ENCODE measurements around the gene CALML5.

The CALML5 gene

DNA sequence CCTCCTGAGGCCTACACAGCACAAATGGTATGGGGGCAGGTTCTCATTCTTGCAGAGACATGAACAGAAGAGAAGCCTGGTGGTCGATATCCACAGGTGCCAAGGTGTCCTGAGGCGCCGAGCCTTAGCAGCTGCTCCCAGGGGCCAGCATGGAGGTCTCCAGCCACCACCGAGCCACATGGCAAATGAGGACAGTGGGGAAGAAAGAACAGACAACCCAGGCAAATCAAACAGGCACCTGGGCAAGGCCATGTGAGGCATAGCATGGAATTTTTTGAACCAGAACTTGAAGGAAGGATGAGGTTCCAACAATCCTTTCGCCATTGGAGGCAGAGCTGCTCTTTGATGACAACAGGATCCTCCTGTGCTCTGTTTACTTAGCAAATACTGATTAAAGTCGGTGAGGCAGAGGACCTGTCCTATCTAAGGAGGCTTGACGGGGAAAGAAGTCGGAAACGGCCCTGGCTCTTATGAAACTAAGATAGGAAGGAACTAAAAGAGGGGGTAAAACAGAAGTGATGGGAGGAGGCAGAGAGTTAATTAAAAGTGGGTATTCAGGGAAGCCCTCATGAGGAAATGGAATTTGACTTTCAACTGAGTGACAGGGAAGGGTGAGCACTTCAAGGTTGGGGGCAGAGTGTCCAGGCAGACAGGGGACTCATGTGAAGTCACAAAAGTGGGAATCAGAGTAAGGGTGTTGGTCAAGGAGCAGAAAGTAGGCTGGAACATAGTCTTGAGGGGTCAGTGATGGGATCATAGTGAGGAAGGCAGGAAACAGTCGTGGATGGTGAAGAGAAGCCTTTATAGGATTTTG, 16.8 kb upstream of the CALML5 start:
- no peak for DNase-seq (ENCODE audit: low read depth)

DNA sequence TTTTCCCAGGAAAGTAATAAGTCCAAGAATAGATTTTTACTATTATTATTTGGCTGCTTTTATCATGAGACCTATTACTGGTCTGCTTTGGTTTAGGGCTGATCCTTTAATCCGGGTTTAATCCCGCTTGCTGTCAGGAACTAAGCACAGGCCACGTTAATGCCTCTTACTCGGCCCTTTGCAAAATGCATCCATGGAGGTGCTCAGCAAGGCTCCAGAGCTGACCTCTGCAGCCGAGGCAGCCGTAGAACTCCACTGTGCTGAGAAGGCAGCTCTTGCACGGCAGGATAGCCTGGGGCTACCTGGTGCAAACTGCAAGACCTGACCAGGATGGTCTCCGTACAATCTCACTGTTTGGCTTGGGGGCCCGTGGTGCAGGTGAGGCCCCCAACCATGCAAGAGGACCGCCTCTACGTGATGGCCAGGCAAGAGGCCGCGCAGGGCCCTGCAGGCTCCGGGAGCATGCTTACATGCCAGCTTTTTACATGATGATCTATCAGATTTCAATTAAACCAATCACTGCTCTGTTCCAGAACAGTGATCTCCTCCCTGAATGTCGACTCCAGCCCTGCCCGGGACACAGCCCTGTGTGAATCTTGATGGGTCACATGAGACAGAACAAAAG, 15.0 kb upstream of the CALML5 start:
- DNase-seq (ENCODE audit: low read depth) = no peak

GRCh38 chr10:5512881-5513612, 13.7 kb upstream of the CALML5 start:
- no peak for DNase-seq (ENCODE audit: low read depth)

DNA sequence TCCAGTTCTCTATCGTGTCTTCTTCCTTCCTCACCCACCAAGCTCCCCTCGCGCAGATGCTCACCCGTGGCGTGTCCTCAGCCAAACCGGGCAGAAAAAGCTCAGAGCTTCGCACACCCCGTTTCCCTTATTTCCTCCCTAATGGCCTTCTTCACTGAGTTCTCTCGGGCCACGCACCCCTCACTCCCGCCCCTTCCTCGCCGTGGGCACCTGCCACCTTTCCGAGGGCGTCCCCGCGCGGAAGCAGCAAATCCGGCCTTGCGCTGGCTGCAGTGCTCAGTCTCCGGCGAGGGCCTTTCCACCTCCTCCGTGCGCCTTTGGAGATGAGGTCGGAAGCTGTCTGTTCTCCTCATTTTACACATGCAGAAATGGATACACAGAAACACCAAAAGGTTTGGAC, 13.0 kb upstream of the CALML5 start:
- no peak for DNase-seq (ENCODE audit: low read depth)

DNA sequence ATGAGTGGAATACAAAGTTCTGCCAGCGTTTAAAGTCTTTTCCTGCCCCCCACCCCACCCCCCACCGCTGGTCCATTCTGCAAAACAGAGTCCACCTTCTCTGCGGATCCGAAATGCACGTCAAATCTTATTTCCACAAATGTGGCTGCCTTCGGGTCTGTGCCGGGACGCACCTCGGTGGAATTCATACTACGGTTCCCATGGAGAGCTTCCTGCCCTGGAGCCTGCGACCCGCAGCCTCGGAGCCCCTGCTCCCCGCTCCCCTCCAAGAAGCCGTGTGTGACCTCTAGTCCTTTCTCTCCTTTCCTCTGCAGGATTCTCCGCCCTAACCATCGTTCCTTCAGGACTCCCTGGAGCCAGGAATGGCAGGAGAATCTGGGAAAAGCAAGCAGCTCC, 12.5 kb upstream of the CALML5 start:
- no peak for DNase-seq (ENCODE audit: low read depth)

DNA sequence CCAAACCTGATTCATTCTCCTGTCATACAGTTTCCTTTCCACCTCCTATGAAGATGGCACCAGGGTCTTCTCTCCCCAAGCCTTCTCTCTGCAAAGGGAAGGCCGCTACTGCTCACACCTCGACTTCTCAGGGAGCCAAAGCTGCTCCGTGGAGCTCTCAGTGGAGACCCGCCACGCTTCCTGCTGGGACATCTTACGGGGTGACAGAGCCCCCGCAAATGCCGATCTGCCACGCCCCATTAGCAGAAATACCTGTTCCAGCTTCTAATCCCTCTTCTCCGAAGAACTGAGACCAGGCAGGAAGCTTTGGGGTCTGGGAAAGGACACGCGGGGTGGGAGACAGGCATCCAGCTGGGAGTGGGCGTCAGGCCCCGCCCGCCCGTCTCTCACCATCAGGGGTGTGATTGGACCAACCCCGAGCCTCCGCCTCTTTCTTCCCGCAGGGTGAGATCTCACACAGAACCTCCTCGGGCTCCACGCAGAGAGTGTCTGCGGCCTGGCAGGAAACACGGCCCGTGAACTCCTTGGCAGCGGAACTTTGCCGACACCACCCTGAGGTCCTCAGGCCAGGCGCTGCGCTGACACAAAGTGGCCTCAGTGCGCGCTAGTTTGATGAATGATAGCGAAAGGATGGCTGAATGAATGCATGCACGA, 12.0 kb upstream of the CALML5 start:
- DNase-seq (ENCODE audit: low read depth) = no peak

DNA sequence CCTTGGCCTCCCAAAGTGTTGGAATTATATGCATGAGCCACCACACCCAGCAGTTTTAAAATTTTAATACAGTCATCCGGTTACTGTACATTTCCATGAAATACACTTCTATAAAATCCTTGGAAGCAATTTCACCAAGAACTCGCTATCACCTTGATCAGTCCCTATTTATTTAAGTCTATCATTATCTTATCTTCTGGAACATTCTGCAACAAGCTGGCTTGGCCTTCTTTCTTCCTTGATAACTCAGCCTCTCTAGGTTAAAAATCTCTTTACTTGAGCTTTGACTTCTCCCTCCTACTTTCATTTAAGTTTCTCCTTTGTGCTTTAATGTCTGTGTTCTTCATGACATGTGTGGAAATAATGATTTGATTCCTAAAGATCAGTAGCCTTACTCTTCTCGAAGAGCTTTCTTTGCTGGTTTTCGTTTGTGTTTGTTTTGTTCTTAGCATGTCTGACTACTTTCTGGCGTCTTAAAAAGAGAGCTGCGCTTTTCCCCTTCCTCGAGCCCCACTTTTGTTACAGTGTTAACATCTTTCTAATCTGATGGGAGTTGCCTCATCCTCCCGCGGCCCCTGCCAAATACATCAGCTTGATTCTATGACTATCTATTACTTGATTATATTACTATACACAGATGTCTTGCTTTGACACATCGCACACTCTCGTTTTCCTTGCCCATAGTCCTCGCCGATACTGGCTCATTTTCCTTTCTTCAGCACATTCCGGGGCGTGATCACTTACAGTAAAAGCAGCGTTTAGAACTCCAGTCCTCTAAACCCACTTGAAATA, 11.1 kb upstream of the CALML5 start:
- DNase-seq (ENCODE audit: low read depth) = no peak

GRCh38 chr10:5509691-5510090, 10.3 kb upstream of the CALML5 start:
- no peak for DNase-seq (ENCODE audit: low read depth)

GRCh38 chr10:5509236-5509635, 9.9 kb upstream of the CALML5 start:
- no peak for DNase-seq (ENCODE audit: low read depth)

GRCh38 chr10:5508786-5509185, 9.4 kb upstream of the CALML5 start:
- DNase-seq (ENCODE audit: low read depth) = no peak

- DNase-seq (ENCODE audit: low read depth) = no peak
These were observed 8.8 kb upstream of the CALML5 start for GRCh38 chr10:5508161-5508604.

GRCh38 chr10:5507649-5508131, 8.3 kb upstream of the CALML5 start:
- no peak for DNase-seq (ENCODE audit: low read depth)

DNA sequence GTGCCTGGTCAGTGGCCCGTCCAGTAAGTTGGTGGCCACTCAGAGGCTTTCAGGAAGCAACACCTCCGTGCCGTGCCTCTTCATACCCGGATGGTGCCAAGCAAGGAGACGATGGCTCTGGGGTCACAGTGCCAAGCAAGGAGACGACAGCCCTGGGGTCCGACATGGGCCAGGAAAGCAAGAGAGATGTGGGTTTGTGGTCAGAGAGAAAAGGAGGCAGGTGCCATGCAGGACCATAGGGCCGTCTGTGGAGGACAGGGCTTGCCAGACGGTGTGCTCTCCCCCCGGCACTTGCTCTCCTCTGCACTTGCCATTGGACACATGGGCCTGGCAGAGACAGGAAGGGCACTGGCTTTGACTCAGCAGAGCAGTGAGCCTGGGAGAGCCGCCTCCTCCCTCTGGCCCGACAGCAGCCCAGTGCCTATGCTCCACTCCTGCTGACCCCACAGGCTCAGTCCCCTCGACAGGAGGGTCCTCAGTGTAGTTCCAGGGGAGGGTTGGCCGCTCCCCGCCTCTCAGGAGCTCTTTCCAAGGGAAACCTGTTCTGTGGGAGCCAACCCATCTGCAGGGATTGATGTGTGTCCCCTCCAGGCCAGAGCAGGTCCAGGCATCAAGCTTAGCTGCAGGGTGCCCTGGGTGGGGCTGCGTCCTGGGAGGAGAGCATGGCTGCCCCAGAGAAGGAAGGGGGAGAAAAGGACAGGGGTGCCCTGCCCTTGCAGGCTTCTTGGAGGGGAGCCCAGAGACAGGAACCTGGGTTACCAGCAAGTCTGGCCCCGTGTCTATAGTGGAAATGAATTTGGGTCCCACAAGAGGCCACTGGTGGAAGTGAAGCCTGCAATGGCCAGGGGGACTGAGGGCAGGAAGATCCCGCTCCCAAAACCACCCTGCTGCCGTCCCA, 7.6 kb upstream of the CALML5 start:
- DNase-seq (ENCODE audit: low read depth) = no peak

DNA sequence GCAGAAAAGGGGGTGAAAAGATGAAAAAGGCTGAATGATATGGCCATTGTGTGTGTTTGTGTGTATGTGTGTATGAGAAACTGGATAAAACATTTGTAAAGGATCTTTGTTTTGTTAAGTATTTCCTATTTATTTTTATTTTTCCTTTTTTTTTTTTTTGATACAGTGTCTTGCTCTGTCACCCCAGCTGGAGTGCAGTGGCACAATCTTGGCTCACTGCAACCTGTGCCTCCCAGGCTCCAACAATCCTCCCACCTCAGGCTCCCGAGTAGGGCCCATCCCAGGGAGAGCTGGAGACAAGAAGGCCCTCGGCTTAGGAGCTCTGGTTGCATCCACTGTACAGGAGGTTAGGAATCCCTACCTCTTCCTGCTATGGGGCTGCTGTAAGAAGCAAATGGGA, 6.9 kb upstream of the CALML5 start:
- DNase-seq (ENCODE audit: low read depth) = no peak

DNA sequence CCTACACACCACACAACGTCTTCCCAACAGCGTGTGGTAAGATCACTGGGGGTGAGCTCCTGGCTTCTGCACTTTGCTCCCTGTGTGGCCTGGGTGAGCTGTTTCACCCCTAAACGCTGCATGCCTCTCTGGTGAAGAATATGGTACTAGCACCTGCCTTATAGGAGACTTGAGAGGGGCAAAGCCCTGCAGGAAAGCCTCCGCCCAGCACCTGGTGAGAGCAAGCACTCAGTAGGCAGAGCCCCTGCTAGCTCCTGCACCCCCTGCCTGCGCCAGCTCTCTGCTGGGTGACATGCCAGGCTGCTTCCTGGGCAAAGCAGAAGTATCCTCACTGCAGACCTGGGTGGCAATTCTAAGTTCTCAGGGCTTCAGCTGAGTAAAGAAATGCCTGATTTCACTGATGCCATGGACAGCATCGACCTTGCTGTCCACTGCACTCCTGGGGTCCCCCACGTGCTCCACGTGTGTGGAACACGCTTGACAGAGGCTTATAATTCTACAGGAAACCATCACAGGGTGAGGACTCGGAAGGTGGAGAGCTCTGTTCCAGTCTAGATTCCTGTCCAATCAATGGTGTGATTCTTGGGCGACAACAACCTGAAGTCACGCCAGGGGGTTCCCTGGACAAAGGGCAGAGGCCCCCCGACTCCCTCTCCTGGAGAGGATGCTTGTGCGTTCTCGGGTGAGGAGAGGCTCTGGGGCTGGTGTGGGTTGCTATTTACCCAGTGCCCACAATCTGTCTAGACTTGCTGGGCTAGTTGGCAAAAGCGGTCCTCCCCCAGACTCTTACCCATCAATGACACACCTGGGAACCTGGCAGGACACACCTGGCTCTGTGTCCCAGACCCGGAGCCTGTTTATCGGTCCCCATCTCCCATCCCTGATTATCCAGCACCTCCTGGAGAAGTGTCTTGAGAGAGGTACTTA, 5.0 kb upstream of the CALML5 start:
- DNase-seq (ENCODE audit: low read depth) = no peak

DNA sequence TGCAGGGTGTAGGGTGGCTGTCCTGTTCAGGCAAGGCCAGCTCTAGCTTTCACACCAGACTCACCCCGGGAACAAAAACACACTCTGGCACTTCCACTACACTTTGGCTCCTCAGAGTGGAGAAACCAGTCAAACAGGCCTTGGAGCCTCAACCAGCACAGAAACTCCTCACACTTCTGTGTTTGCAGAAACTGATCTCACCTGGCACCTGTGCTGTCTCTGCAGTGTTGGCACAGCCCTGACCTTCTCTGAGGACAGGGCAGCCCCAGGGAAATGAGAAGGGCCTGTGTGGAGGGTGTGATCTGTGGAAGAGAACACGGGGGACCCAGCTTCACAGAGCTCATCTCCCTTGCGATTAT, 4.1 kb upstream of the CALML5 start:
- DNase-seq (ENCODE audit: low read depth) = no peak

DNA sequence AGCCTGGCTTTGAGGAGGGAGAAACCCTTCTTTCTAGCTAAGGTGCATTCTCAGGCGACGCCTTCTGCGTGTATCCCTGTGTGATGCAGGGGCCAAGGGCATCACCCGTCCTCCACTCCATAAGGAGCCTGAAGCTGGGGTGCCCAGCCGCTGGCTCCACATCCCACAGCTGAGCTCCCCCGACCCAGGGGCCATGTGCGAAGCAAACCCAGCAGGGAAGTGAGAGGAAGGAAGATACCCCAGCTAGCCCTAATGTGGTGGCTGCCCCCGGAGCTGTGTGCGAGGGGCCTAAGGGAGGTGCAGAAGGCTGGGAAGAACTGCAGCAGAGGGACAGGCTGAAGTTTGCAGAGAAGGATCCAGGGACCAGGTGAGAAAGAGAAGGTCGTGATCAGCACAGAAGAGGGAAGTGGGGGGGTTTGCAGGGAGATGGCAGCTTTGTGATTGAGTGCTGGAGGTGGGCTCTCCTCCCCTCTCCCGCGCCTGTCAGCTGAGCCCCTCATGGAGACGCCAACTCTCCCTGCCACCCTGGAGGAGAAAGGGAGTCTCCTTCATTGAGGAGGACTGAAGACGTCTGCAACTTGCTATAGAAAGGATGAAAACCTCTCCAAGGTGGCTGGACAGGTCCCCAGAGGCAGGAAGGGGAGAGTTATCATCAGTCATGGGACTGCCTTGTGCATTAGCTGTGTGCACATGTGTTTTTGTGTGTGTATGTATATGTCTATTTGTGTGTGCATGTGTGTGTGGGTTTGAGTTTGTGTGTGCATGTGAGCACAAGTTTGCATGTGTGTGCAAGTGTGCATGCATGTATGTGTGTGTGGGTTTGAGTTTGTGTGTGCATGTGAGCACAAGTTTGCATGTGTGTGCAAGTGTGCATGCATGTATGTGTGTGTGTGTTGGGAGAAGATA, 3.5 kb upstream of the CALML5 start:
- DNase-seq (ENCODE audit: low read depth) = no peak

DNA sequence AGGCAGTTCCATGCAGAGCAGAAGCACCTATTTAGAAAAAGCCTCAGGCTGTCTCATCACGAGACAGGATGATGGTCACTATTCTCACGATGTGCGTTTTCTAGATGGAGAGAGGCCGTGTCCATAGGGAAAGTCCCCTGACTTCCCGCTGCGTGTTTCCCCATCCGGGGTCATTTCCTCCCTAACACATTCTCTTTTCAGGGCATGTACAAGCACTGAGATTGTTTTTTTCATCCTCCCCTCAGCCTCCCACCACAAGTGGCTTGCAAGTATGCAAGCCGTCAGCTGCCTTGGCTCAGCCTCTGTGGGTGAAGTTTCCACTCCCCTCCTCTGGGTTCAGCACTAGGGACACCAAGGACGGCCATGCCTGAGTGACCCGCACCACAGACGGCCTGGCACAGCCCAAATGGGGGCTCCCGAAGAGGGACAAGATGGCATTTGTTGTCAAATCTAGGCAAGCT, 2.7 kb upstream of the CALML5 start:
- no peak for DNase-seq (ENCODE audit: low read depth)
